Cardiac fibroblast (primary cell): Measurements from ENCODE around the gene CCDC7.

Experiments used
- DNase-seq, 2 donors: peaks; one replicate each; pipeline versions ENCODE4 v3.0.0 to v3.0.0-alpha.2; 2010; ENCODE audit warnings: low read depth in 2 of 2
- H3K4me3 ChIP-seq, 2 donors: replicated peaks in 1 of 2; 1 replicate in 1 of 2; 2 replicates in 1 of 2; pipeline ENCODE4 v1.5.1; 2011; ENCODE audit warnings: low read depth in 2 of 2, low read length in 2 of 2, mild to moderate bottlenecking in 2 of 2, moderate library complexity in 1 of 2
- CTCF ChIP-seq: IDR thresholded peaks from one replicate; pipeline ENCODE4 v1.5.1; 2011; ENCODE audit warnings: low read depth, mild to moderate bottlenecking, low read length, inconsistent platforms

The CCDC7 gene

GRCh38 chr10:32446536-32447406, 831 bp downstream of the CCDC7 start:
- H3K4me3 ChIP-seq = peak overlapping the region; percentile 78 to 82
- DNase-seq = peak in 1 of 2 donors; percentile 54
- TF ChIP-seq CTCF = no peak

DNA sequence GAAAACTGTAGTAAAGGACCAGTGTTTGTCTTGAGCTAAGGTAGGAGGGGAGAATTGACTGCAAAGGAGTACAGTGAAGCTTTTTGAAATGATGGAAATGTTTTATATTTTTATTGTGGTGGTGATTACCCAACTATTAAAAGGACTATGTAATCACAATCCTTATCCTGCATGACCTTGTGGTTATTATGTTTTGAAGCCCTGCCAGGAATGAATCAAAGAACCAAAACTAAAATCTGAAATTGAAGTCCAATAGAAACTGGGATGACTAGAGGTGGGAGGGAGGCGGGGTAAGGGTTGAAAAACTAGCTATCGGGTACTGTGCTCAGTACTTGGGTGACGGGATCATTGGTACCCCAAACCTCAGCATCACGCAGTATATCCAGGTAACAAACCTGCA, 8.2 kb downstream of the CCDC7 start:
- TF ChIP-seq CTCF = no peak
- no peak for DNase-seq
- H3K4me3 ChIP-seq = no peak overlapping the region

GRCh38 chr10:32459051-32459698, 13.2 kb downstream of the CCDC7 start:
- DNase-seq = no peak
- H3K4me3 ChIP-seq = no peak overlapping the region

GRCh38 chr10:32461203-32461602, 15.3 kb downstream of the CCDC7 start:
- TF ChIP-seq CTCF = no peak
- H3K4me3 ChIP-seq = no peak overlapping the region
- DNase-seq = no peak

More at GRCh38 chr10:32459051-32459698, 13.2 kb downstream of the CCDC7 start:
- no peak for TF ChIP-seq CTCF

- no peak for TF ChIP-seq CTCF
- no peak for DNase-seq
Observed at GRCh38 chr10:32471232-32471631, 25.3 kb downstream of the CCDC7 start.

GRCh38 chr10:32477499-32477898, 31.6 kb downstream of the CCDC7 start:
- DNase-seq = no peak
- no peak for TF ChIP-seq CTCF
- H3K4me3 ChIP-seq = no peak overlapping the region

More at GRCh38 chr10:32471232-32471631, 25.3 kb downstream of the CCDC7 start:
- no peak overlapping the region for H3K4me3 ChIP-seq
